OCI-LY1 (cell line): ENCODE results near the gene PSPH.

Source experiments
- H2AFZ ChIP-seq: fragments of 200-600 bp; sonication (generic), shearing (Covaris generic); 2 replicates; pipeline ENCODE4 v1.6.0; 2014; ENCODE audit warnings: antibody characterized with exemption, mild to moderate bottlenecking, low read length
- H3F3A ChIP-seq: fragments of 200-600 bp; sonication (generic), shearing (Covaris generic); 2 replicates; pipeline ENCODE4 v1.6.0; 2014; ENCODE audit warnings: mild to moderate bottlenecking, antibody characterized with exemption, low read length, moderate library complexity; ENCODE audit not compliant: insufficient read depth
- H3K27ac ChIP-seq: fragments of 200-600 bp; sonication (generic); 2 replicates; pipeline ENCODE4 v1.5.1; 2014; ENCODE audit warnings: low read length, mixed run types, mild to moderate bottlenecking, low read depth; ENCODE audit not compliant: poor library complexity, severe bottlenecking
- H3K27me3 ChIP-seq: fragments of 200-600 bp; sonication (generic); 2 replicates; pipeline ENCODE4 v1.6.0; 2014; ENCODE audit warnings: antibody characterized with exemption, mild to moderate bottlenecking, low read length, moderate library complexity; ENCODE audit not compliant: insufficient read depth
- H3K36me3 ChIP-seq: fragments of 200-600 bp; sonication (generic); 2 replicates; pipeline ENCODE4 v1.6.1; 2014; ENCODE audit warnings: mild to moderate bottlenecking, antibody characterized with exemption, low read length, moderate library complexity, mixed read lengths; ENCODE audit not compliant: insufficient read depth
- H3K4me1 ChIP-seq: fragments of 200-600 bp; sonication (generic); 2 replicates; pipeline ENCODE4 v1.5.1; 2014; ENCODE audit warnings: mild to moderate bottlenecking, low read length, moderate library complexity; ENCODE audit not compliant: insufficient read depth, severe bottlenecking
- H3K4me2 ChIP-seq: fragments of 200-600 bp; sonication (generic), shearing (Covaris generic); 2 replicates; pipeline ENCODE4 v1.6.1; 2014; ENCODE audit warnings: low read length
- H3K4me3 ChIP-seq: fragments of 200-600 bp; sonication (generic); 2 replicates; pipeline ENCODE4 v1.5.1; 2014; ENCODE audit warnings: low read length, low read depth, mild to moderate bottlenecking, mixed read lengths; ENCODE audit not compliant: poor library complexity, severe bottlenecking
- H3K79me2 ChIP-seq: fragments of 200-600 bp; shearing (Covaris generic); 2 replicates; pipeline ENCODE4 v1.6.1; 2016; ENCODE audit warnings: mixed run types, low read length, mixed read lengths; ENCODE audit not compliant: insufficient read depth
- H3K9ac ChIP-seq: fragments of 200-600 bp; sonication (generic), shearing (Covaris generic); 2 replicates; pipeline ENCODE4 v1.6.1; 2014; ENCODE audit warnings: mild to moderate bottlenecking, low read length, mixed read lengths
- H3K9me2 ChIP-seq: fragments of 200-600 bp; sonication (generic), shearing (Covaris generic); 2 replicates; pipeline ENCODE4 v1.6.1; 2014; ENCODE audit warnings: low read depth, mild to moderate bottlenecking, low read length, mixed read lengths
- H3K9me3 ChIP-seq: fragments of 200-600 bp; shearing (Covaris generic); 2 replicates; pipeline ENCODE4 v1.6.1; 2014; ENCODE audit warnings: low read length, mixed read lengths
- H4K20me1 ChIP-seq: fragments of 200-600 bp; sonication (generic), shearing (Covaris generic); 2 replicates; pipeline ENCODE4 v1.6.0; 2016; ENCODE audit warnings: mild to moderate bottlenecking, low read length; ENCODE audit not compliant: insufficient read depth
- CTCF ChIP-seq: fragments of 200-600 bp; sonication (generic), shearing (Covaris generic); IDR thresholded peaks from 2 replicates; pipeline ENCODE4 v1.5.1; 2017; ENCODE audit warnings: mild to moderate bottlenecking, antibody characterized with exemption, low read length, moderate library complexity, mixed read lengths
- EZH2 ChIP-seq: fragments of 200-600 bp; sonication (generic), shearing (Covaris generic); IDR thresholded peaks from 2 replicates; pipeline ENCODE4 v1.8.0; 2017; ENCODE audit warnings: borderline replicate concordance, mixed run types, mild to moderate bottlenecking, antibody characterized with exemption, low read length, moderate library complexity, mixed read lengths

Gene PSPH

GRCh38 chr7:56030340-56030739, 20.9 kb downstream of the PSPH start:
- H2AFZ ChIP-seq: no peak overlapping the region
- no peak overlapping the region for H3K4me3 ChIP-seq
- H3K9me2 ChIP-seq: no peaks in the 10 kb centered on the region
- no peaks in the 10 kb centered on the region for H3F3A ChIP-seq
- no peak overlapping the region for H3K9ac ChIP-seq
- no peaks in the 10 kb centered on the region for H4K20me1 ChIP-seq
- H3K27me3 ChIP-seq: no peaks in the 10 kb centered on the region
- no peak overlapping the region for H3K27ac ChIP-seq
- H3K4me2 ChIP-seq: no peak overlapping the region
- H3K36me3 ChIP-seq: peaks cover 51% of the 10 kb centered on the region
- no peak for TF ChIP-seq CTCF
- no peak for TF ChIP-seq EZH2
- H3K4me1 ChIP-seq: peaks cover 23% of the 10 kb centered on the region
- no peaks in the 10 kb centered on the region for H3K79me2 ChIP-seq
- no peaks in the 10 kb centered on the region for H3K9me3 ChIP-seq

DNA sequence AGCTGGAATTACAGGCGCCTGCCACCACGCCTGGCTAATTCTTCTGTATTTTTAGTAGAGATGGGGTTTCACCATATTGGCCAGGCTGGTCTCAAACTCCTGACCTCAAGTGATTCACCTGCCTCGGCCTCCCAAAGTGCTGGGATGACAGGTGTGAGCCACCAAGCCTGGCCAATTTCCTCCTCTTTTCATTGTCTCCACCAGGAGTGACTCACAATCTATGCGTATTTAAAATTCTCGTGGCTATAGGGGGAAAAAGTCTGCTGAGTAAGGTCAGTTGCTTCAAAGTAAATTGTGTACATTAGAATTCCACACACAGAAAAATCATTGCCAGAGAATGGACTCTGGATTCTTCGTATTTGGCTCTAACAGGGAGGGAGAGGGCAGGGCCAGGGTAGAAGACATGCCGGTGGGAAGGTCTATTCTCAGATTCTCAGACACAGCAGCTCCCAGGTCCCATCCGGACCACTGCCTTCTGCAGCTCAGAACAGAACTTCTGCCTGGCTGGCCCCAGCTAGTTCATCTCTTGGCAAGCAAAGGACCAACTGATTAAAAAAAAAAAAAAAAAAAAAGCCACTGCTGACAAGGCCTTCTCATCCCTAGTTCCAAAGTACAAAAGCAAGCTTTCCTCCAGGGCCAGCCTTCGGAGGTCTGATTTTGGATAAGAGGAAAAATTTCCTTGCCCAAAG, 22.2 kb downstream of the PSPH start:
- no peaks in the 10 kb centered on the region for H3K79me2 ChIP-seq
- no peak overlapping the region for H3K4me3 ChIP-seq
- TF ChIP-seq CTCF (no peak), EZH2 (no peak)
- peaks cover 56% of the 10 kb centered on the region for H3K36me3 ChIP-seq
- H3K9me3 ChIP-seq: no peaks in the 10 kb centered on the region
- no peak overlapping the region for H3K27ac ChIP-seq
- H4K20me1 ChIP-seq: no peaks in the 10 kb centered on the region
- H3K9me2 ChIP-seq: no peaks in the 10 kb centered on the region
- H2AFZ ChIP-seq: no peak overlapping the region
- no peak overlapping the region for H3K4me2 ChIP-seq
- H3K9ac ChIP-seq: no peak overlapping the region
- H3K27me3 ChIP-seq: no peaks in the 10 kb centered on the region
- H3K4me1 ChIP-seq: peaks cover 12% of the 10 kb centered on the region
- H3F3A ChIP-seq: no peaks in the 10 kb centered on the region

DNA sequence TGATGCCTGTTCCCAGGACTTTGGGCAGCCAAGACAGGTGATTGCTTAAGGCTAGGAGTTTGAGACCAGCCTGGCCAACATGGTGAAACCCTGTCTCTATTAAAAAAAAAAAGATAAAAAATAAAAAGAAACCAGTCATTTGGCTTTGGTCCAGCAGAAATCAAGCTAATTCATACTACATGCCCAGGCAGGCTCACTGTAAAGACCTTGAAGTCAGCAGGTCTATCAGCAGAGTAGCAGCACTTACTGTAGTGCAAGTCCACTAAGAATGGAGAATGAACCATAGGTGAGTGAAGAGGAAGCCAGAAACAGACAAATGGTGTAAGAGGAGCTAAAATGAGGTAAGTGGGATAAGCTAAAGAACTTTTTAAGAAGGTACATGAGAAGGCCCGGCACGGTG, 24.7 kb downstream of the PSPH start:
- H3K9me2 ChIP-seq: no peaks in the 10 kb centered on the region
- no peaks in the 10 kb centered on the region for H3K79me2 ChIP-seq
- H2AFZ ChIP-seq: no peak overlapping the region
- H3K4me2 ChIP-seq: no peak overlapping the region
- no peak for TF ChIP-seq EZH2
- TF ChIP-seq CTCF: no peak
- H4K20me1 ChIP-seq: no peaks in the 10 kb centered on the region
- H3K9me3 ChIP-seq: no peaks in the 10 kb centered on the region
- H3K9ac ChIP-seq: no peak overlapping the region
- no peaks in the 10 kb centered on the region for H3K4me1 ChIP-seq
- H3K4me3 ChIP-seq: no peak overlapping the region
- H3K27me3 ChIP-seq: no peaks in the 10 kb centered on the region
- peaks cover 51% of the 10 kb centered on the region for H3K36me3 ChIP-seq
- H3K27ac ChIP-seq: no peak overlapping the region
- H3F3A ChIP-seq: no peaks in the 10 kb centered on the region
